ENCODE measurements around the gene DUSP1. TPM values are rescaled to one million over a fixed set of nuclear protein-coding genes. Genes with fewer than 3 reads are reported as not detected.

Gene DUSP1
- total and polyA plus RNA-seq, 9 of the 15 experiments (the other 6 are each of a cell fraction or from before 2014, with no cell fraction given) = 2.1 to 14.2 (median 8.5) TPM

GRCh38 chr5:172788771-172789686 is 18.0 kb upstream of the DUSP1 start (continued):
- TF ChIP-seq HDAC2 (IDR thresholded peaks at IDR 0.05) (peak; percentile 37; the same call in 1 of the 2 replicates), MEF2D (tag; conservative IDR thresholded peaks at IDR 0.05; ENCODE audit: low read depth) (no peak), CTBP1 (IDR thresholded peaks at IDR 0.05; ENCODE audit: borderline replicate concordance) (no peak; the same call in 1 of the 2 replicates), ZBED1 (IDR thresholded peaks at IDR 0.05) (no peak), MTA3 (IDR thresholded peaks at IDR 0.05; ENCODE audit: borderline replicate concordance) (peak; percentile 55; the same call in 1 of the 2 replicates), TAF9B (IDR thresholded peaks at IDR 0.05; ENCODE audit: partially characterized antibody) (no peak), FOXK1 (CRISPR knock-in tag; IDR thresholded peaks at IDR 0.05; ENCODE audit: borderline replicate concordance) (no peak), NCOA1 (IDR thresholded peaks at IDR 0.05; ENCODE audit: low read depth) (peak; percentile 14; the same call in 1 of the 2 replicates), TCFL5 (CRISPR knock-in tag; conservative IDR thresholded peaks at IDR 0.05) (no peak), NR2C1 (IDR thresholded peaks at IDR 0.05) (peak; percentile 43), NR2C1 (tag; IDR thresholded peaks at IDR 0.05) (peak; percentile 31; the same call in 1 of the 2 replicates), ZNF655 (CRISPR knock-in tag; IDR thresholded peaks at IDR 0.05) (no peak; the same call in 1 of the 2 replicates), XRCC5 (IDR thresholded peaks at IDR 0.05; ENCODE audit: low read depth, low read length) (no peak), CBX5 (IDR thresholded peaks at IDR 0.05; ENCODE audit: borderline replicate concordance, low read depth) (no peak), DDX20 (tag; IDR thresholded peaks at IDR 0.05; ENCODE audit: low read depth) (no peak), ZKSCAN3 (CRISPR knock-in tag; IDR thresholded peaks at IDR 0.05) (no peak), POLR2A (conservative IDR thresholded peaks at IDR 0.05) (peak; percentile 74), GATAD2A (IDR thresholded peaks at IDR 0.05) (peak; percentile 49; the same call in 1 of the 2 replicates), GATAD2B (IDR thresholded peaks at IDR 0.05; ENCODE audit: borderline replicate concordance) (0 out of 2 replicates have a peak, but pooled peaks have one; percentile 17)
- TF ChIP-seq, protein P1, sequence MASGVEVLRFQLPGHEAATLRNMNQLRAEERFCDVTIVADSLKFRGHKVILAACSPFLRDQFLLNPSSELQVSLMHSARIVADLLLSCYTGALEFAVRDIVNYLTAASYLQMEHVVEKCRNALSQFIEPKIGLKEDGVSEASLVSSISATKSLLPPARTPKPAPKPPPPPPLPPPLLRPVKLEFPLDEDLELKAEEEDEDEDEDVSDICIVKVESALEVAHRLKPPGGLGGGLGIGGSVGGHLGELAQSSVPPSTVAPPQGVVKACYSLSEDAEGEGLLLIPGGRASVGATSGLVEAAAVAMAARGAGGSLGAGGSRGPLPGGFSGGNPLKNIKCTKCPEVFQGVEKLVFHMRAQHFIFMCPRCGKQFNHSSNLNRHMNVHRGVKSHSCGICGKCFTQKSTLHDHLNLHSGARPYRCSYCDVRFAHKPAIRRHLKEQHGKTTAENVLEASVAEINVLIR (CRISPR knock-in tag; IDR thresholded peaks at IDR 0.05) = peak; percentile 67; the same call in 1 of the 2 replicates
- TF ChIP-seq, protein P2, sequence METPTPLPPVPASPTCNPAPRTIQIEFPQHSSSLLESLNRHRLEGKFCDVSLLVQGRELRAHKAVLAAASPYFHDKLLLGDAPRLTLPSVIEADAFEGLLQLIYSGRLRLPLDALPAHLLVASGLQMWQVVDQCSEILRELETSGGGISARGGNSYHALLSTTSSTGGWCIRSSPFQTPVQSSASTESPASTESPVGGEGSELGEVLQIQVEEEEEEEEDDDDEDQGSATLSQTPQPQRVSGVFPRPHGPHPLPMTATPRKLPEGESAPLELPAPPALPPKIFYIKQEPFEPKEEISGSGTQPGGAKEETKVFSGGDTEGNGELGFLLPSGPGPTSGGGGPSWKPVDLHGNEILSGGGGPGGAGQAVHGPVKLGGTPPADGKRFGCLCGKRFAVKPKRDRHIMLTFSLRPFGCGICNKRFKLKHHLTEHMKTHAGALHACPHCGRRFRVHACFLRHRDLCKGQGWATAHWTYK (CRISPR knock-in tag; IDR thresholded peaks at IDR 0.05) = 0 out of 2 replicates have a peak, but pooled peaks have one; percentile 23
- TF ChIP-seq, protein P3, sequence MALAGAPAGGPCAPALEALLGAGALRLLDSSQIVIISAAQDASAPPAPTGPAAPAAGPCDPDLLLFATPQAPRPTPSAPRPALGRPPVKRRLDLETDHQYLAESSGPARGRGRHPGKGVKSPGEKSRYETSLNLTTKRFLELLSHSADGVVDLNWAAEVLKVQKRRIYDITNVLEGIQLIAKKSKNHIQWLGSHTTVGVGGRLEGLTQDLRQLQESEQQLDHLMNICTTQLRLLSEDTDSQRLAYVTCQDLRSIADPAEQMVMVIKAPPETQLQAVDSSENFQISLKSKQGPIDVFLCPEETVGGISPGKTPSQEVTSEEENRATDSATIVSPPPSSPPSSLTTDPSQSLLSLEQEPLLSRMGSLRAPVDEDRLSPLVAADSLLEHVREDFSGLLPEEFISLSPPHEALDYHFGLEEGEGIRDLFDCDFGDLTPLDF (CRISPR knock-in tag; IDR thresholded peaks at IDR 0.05) = no peak
